ENCODE measurements around the gene SLCO3A1. TPM values are rescaled to one million over a fixed set of nuclear protein-coding genes. Genes with fewer than 3 reads are reported as not detected.
A peak's percentile ranks its signal among the peaks of the same experiment; 100 is the strongest.

The SLCO3A1 gene
- total RNA-seq, 1 experiment from 2014 or later = 23.4 TPM

DNA sequence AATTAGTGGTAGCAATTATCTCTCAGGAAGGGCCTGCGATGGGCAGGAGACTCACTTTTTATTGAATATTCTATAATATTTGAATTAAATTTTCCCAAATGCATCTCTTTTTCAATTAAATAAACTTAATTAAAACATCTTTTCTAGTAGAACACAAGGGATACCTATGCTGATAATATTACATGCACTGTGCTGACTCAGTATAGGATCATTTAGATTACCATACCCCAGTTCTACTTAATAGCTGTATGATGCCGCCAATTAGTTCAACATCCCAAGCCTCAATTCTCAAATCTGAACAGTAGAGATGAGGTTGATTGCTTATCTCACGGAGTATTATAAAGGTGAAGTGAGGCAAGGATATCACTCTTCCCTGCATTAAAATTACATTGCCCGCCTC, 149.2 kb downstream of the SLCO3A1 start:
- DNase-seq (ENCODE audit: low read depth) = no peak
- in situ Hi-C loops (cut with HindIII; ENCODE audit: low pct_unique_long_range_greater_than_20kb, low sequenced_read_pairs) = no loop called here

DNA sequence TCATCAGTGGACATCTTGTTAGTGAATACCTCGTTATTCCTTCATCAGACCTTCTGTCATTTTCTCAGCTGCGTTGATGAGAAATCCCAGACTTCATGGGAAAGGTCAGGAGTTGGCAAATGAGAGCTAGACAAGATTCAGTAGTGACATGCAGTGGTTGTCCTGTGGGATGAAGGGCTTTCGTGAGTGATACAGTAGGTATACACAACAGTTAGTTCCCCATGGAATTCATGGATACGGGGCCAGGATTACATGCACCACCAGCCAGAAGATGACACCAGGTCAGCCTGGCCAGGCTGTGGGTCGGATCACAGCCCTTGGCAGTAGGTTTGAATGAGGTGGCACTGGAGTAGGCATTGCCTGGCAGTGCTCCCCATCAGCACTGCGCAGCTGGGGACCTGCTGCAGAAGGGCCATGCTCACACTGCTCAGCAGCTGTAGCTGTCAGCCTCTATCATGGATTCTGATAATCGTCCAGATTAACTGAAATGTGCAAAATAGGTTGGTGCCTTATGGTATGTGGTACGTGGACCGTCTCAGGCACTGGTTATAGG, 150.1 kb downstream of the SLCO3A1 start:
- no peak for DNase-seq (ENCODE audit: low read depth)
- in situ Hi-C loops (cut with HindIII; ENCODE audit: low pct_unique_long_range_greater_than_20kb, low sequenced_read_pairs) = no loop called here

DNA sequence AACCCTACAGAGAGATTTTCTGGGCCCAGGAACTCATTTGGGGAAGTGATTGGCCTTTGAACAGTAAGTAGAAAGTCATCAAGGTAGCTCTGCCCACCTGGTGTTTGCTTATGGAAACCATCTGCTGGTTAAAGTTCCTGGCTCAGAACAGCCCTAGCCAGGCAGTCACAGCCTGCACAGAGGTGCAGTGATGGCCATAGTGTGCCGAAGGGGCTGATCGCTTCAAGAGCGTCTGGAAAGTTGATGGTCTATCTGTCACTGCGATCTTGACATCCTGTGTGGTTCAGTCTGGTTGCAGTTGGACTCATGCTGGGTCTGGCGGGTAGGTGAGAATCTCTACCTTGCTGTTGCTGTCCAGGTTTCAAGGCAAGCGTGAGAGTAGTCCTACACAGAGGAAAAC, 151.6 kb downstream of the SLCO3A1 start:
- in situ Hi-C loops (cut with HindIII; ENCODE audit: low pct_unique_long_range_greater_than_20kb, low sequenced_read_pairs) = no loop called here
- DNase-seq (ENCODE audit: low read depth) = no peak

DNA sequence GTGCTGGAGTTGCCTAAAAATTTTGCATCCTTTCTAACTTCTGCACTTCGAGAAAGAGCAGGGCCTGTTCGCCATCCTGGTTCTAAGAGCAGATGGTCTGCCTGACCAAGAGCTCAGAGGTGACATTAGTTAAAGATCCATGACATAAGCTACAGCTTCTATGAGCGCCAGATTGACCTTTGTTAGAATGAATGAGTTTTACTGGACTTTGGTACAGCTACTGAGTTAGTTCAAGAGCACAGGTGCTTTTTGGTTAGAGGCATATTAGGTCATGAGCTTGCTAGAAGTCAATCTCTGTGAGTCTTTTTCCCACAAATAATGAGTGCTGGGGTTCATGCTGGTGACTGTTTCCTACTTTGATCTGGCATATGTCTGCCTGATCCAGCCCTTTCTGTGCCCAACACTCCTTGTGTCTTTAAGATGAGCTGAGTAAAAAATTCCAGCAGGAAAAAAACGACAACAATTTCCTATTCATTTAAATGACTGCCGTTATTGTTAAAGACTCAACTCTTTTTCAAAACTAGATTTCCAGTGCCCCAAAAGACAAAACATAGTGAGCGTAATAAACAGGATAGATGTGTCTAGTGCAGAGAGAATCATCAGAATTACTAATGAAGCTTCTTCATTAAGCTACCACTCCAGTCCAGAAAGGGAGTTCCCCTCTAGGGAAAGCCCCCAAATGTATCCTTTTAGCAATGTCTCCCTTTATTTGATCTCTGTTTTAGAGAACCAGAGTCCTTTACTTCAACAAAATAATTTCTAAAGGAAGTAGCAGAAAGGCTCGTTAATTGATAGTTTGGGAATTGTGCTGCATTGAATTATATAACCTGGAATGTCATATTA, 152.9 kb downstream of the SLCO3A1 start:
- in situ Hi-C loops (cut with HindIII; ENCODE audit: low pct_unique_long_range_greater_than_20kb, low sequenced_read_pairs) = no loop called here
- no peak for DNase-seq (ENCODE audit: low read depth)

DNA sequence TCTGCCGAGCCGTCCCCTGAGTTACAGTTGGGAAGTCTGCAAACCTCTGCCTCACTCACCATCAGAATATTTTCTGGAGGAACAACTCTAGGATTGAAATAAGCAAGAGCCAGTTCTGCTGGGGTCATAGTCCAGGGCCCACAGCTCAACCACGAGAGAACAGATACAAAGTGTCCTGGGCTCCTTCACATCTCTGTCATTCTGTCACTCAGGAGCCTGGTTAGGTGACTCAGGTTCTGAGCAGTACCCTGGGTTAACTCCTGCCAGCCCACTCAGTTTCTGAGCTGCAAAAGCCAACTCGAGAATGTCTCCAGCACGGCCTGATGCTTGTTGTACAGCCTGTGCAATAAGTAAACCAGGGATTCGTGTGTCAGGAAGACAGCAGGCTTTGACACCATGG, 155.7 kb downstream of the SLCO3A1 start:
- in situ Hi-C loops (cut with HindIII; ENCODE audit: low pct_unique_long_range_greater_than_20kb, low sequenced_read_pairs) = no loop called here
- DNase-seq (ENCODE audit: low read depth) = no peak

DNA sequence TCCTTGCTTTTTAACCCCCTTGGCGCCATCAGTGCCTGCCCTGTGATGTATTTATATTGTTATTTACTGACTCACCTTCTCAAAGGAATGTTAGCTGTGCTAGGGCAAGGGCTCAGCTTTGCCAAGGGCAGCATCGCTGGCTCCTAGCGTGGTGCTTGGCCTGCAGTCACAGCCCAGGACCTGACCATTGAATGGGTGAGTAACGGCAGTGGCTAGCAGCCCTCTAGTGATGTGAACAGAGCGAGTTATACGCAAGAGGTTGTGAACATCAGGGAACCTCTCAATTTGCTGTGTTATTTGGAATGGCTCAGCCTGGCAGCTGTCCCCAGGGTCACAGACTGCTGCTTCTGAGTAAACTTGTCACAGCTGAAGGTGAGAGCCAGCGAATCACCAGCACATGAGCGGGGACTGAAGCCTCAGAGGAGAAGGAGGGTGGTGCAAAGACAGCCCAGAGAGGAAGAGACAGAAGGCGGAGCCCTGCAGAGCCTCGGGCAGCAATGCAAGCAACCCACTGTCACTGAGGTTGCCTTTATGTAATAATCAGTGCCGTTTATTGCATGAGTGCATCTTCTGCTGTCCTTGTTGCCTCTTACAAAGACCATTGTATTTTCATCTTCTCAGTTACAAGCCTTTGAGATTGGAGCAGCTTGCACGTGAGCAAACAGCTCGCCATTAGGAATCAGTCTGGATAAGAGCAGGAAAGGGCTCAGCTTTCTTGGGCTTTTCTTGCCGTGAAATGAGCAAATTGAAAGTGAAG, 158.3 kb downstream of the SLCO3A1 start:
- in situ Hi-C loops (cut with HindIII; ENCODE audit: low pct_unique_long_range_greater_than_20kb, low sequenced_read_pairs) = no loop called here
- peak; percentile 72 for DNase-seq (ENCODE audit: low read depth)

DNA sequence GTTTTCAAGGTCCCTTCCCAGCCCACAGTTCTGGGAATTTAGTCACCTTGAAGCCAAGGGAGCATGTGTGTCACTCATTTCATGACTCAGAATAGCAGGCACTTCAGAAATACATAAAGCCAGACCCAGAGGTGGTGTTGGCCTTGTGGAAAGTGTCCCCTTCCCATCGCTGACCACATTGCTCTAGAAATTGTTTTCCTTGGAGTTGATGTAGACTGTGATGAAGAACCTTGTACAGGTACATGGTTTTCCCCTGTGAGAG, 158.8 kb downstream of the SLCO3A1 start:
- in situ Hi-C loops (cut with HindIII; ENCODE audit: low pct_unique_long_range_greater_than_20kb, low sequenced_read_pairs) = no loop called here
- no peak for DNase-seq (ENCODE audit: low read depth)

DNA sequence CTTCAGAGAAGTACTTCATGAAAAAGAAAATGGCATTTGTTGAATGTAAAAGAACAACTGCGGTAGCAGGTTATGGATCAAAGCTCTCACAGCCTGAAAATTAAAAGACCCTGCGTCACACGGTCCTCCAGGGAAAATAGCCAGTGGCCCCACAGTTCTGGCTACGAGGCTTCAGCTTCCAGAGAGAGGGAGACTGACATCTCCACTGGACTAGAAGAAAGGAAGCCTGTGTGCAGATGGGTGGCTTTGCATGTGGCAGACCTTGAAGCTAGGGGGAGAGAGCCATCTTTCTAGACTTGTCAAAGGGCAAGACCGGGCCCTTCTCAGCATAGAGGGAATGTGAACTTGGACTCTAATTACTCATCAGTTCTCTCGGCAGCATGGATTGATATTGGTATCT, 159.4 kb downstream of the SLCO3A1 start:
- DNase-seq (ENCODE audit: low read depth) = no peak
- in situ Hi-C loops (cut with HindIII; ENCODE audit: low pct_unique_long_range_greater_than_20kb, low sequenced_read_pairs) = no loop called here

DNA sequence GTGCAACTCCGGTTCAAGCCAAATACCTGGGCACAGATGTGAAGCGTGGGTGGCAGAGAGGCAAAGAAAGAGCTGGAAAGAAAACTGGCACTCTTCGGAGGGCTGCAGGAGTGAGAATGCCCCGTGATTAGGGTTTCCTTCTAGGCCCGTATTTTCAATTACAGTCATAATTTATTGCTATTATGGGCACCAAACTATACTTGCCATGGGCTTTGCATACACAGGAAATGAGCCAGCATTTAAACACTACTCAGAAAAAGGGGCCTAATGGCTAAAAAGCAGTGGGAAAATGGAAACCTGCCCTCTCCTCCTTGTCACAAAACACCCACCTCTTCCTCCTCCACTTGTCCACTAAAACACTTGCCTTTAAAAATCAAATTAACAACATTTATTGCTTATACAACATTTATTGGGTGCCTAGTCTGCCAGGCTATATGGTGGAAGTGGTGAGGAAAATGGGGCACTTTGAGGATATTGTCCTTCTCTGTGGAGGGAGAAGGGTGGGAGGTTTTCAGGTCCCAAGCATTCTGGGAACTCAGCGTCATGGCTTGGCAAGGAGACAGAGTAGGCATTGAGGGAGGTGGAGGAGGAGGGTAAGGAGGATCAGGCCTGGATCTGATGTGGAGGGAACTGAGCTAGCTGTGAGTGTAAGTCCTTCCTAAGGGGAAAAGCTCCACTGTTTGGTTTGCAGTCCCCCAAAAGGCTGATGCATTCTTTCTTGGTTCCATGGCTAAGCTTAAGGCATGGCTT, 160.9 kb downstream of the SLCO3A1 start:
- DNase-seq (ENCODE audit: low read depth) = no peak

DNA sequence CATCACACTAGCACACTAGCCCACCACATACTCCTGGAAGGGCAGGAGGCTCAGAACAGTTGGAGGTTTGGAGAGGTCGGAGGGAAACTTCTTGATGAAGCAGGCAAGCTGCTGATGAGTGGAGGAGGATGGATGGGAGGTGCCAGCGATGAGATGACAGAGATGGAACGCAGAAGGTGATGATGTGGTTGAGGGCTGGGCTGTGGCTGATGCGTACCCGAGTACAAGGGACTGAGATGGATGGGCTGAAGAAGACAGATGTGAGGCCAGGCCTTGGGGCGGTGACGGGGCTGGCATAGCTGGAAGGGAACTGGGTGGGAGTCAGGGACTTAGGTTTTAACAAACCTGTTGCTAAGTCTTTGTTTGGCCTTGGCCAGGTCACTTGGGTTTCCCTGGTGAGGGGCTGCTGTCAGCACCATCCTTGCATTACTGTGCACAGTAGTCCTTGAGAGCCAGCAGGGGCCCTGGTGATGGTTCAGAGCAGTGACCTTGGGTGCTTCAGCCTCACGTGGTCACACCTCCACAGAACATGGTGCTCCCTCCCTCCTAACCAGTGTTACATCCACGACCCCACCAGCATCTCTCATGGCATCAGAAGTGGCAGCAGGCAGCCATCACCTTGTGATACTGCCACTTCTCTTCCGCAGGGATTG, 164.5 kb downstream of the SLCO3A1 start:
- in situ Hi-C loops (cut with HindIII; ENCODE audit: low pct_unique_long_range_greater_than_20kb, low sequenced_read_pairs) = no loop called here

More for the DNA sequence above, 160.9 kb downstream of the SLCO3A1 start:
- in situ Hi-C loops (cut with HindIII; ENCODE audit: low pct_unique_long_range_greater_than_20kb, low sequenced_read_pairs) = no loop called here

DNA sequence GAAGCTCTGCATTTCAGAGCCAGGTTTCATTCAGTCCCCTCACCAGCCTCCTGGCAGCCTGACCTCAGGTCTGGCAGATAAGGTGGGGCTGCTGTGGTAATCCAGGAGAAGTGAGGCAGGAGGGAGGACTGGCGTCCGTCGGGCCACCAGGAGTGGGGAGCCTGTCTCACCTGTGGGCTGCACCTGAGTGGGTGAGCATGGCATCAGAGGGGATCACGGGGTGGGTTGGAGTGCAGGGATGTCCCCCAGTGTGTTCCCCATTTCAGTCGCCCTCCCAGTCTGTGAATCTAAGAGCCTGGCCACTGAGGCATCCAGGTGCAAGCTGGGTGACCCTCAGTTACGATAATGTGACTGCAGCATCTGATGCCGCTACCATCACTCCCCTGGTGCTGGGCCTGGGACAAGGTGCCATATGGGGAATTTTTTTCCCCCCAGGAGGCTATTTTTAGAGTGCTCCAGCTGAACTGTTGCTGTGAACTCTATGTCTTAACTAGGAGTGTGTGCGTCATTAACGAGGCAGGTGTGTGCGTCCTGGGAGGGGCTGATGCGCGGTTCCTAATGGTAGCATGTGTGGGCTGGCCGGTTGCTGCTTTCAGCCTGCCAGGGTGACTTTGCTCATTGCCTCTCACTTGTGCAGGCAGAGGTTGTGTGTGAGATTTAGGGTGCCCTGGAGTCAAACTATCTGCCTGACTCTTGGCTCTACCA, 165.2 kb downstream of the SLCO3A1 start:
- no peak for DNase-seq (ENCODE audit: low read depth)
- in situ Hi-C loops (cut with HindIII; ENCODE audit: low pct_unique_long_range_greater_than_20kb, low sequenced_read_pairs) = no loop called here

More for the DNA sequence above, 164.5 kb downstream of the SLCO3A1 start:
- no peak for DNase-seq (ENCODE audit: low read depth)

DNA sequence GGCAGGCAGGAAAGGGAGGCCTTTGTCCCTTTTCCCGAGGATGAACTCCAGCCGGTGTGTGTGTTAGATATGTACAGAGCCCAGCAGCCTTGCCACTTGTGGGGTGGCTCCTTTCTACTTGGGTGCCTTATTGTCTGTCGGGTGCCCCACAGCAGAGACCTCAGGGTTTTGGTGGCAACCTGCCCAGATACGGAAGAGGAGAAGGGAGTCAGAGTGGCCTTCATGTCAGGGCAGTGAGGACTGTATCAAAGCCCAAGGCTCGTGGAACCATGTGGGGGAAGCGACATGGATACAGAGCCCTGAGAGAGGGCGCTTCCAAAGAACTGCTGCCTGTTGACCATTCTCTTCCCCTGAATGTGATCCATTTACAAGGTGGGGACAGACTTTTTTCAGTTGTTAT, 166.2 kb downstream of the SLCO3A1 start:
- DNase-seq (ENCODE audit: low read depth) = no peak
- in situ Hi-C loops (cut with HindIII; ENCODE audit: low pct_unique_long_range_greater_than_20kb, low sequenced_read_pairs) = no loop called here

DNA sequence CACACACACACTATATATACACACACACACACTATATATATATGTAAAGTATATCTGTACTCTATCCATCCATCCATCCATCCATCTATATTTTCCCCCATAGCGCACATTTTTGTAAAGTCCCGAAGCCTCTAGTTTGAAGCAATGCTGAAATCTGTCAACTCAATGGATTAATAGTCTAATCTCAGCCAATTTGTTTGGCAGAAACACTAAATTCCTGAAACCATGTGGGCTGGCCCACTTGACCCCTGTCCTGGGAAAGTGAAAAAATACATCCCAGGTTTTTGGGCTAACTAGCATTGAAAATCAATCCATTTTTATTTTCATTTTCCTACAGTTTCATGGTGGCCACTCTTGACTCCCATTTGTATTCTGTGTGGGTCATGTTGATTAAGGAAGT, 166.7 kb downstream of the SLCO3A1 start:
- in situ Hi-C loops (cut with HindIII; ENCODE audit: low pct_unique_long_range_greater_than_20kb, low sequenced_read_pairs) = no loop called here
- no peak for DNase-seq (ENCODE audit: low read depth)

DNA sequence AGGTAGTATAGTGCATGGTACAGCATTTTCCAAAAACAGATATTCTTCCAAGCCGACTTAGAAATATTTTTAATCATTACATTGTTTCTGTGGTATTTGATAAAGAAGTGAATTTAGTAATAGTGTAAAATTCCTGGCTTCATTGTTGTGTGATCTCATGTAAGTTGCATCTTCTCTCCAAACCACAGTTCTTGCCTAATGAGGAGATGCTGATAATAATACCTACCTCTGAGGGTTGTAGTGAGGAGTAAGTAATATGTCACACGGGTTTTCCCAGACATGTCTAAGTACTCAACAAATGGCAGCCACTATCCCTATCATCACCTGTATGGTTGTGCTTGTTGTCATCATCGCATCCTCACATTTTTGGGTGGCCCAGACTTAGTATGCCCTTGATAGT, 167.3 kb downstream of the SLCO3A1 start:
- in situ Hi-C loops (cut with HindIII; ENCODE audit: low pct_unique_long_range_greater_than_20kb, low sequenced_read_pairs) = no loop called here

DNA sequence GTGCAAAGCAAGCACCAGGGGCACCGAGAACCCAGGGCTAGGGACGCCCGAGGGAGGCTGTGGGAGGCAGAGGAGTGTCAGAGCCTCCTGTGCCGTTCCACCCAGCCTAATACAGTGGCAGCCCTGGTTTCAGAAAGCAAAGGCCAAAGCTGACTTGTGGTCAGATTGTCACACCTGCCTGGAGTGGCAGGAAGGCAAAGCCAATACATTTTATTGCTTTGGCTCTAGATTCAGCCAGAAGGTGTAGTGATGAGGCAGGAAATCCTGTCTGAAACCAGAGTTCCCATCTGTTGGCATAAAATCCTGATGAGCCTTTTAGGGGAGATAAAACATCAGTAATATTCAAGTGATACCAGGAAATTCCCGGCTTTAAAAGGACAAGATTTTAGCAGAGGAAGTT, 168.3 kb downstream of the SLCO3A1 start:
- DNase-seq (ENCODE audit: low read depth) = no peak
- in situ Hi-C loops (cut with HindIII; ENCODE audit: low pct_unique_long_range_greater_than_20kb, low sequenced_read_pairs) = no loop called here

More for the DNA sequence above, 167.3 kb downstream of the SLCO3A1 start:
- no peak for DNase-seq (ENCODE audit: low read depth)

DNA sequence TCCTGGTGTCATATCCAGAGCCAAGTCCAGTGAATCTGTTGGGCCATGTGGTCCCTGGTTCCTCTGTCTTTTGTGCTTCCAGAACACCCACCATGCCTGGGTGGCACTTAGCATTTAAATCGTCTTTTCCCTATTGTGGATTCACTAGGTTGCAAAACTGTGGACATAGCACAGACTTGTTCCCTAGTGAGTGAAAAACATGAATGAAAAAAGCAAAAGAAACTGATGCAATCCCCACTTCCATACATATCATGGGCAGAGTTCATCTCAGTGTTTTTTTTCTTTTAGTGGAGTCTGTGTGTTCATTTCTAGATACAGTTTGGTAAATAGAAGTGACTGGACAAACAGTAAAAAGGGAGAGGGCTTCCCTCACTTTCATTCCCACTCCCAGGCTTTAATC, 170.5 kb downstream of the SLCO3A1 start:
- in situ Hi-C loops (cut with HindIII; ENCODE audit: low pct_unique_long_range_greater_than_20kb, low sequenced_read_pairs) = no loop called here
- DNase-seq (ENCODE audit: low read depth) = no peak

DNA sequence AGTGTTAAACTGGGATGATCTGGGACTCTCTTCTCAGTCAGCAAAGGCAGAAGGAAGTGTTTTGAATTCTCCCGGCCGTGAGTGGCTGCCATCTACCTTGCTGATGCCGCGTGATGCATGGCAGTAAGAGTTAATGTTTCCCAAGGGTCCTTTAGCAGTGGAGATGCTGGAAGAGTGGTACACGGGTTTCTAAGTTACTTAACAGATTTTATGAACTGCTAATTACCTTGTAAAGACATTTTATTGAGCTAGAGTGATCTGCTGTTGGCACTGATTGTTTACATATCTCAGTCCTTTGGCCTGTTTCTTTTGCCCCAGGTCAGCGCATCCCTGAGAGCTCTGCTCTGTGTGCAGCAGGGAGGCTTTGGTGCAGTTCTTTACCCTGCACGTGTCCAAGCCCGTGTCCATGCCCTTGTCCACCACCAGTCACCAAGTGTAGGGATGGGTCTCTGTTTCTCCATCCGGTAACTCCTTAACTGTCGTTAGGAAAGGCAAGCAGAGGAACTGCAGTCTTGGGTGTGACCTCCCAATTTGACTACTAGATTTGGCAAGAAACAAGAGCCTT, 172.3 kb downstream of the SLCO3A1 start:
- in situ Hi-C loops (cut with HindIII; ENCODE audit: low pct_unique_long_range_greater_than_20kb, low sequenced_read_pairs) = no loop called here
- DNase-seq (ENCODE audit: low read depth) = no peak

DNA sequence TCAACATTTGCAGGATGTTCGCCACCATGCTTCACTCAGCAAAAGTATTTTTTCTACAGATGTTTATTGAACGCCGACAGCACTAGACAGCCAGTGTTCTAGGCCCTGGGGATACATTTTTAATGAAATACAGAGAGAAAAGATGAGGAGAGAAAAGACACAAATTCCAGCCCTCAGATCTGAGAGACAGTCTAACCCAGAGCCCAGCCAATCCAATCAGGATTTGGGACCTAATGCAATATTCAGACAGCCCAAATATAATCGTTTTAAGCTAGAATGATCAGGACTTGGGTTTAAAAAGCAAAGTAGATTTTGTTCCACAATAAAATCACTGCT, 174.8 kb downstream of the SLCO3A1 start:
- in situ Hi-C loops (cut with HindIII; ENCODE audit: low pct_unique_long_range_greater_than_20kb, low sequenced_read_pairs) = no loop called here
- no peak for DNase-seq (ENCODE audit: low read depth)
